ENCODE results near the gene DCDC2B. TPM values are rescaled to one million over a fixed set of nuclear protein-coding genes. Genes with fewer than 3 reads are reported as not detected.

DCDC2B gene
- total and polyA plus RNA-seq, 2 of the 13 experiments (the other 11 are each of a cell fraction or from before 2014, with no cell fraction given): not detected

DNA sequence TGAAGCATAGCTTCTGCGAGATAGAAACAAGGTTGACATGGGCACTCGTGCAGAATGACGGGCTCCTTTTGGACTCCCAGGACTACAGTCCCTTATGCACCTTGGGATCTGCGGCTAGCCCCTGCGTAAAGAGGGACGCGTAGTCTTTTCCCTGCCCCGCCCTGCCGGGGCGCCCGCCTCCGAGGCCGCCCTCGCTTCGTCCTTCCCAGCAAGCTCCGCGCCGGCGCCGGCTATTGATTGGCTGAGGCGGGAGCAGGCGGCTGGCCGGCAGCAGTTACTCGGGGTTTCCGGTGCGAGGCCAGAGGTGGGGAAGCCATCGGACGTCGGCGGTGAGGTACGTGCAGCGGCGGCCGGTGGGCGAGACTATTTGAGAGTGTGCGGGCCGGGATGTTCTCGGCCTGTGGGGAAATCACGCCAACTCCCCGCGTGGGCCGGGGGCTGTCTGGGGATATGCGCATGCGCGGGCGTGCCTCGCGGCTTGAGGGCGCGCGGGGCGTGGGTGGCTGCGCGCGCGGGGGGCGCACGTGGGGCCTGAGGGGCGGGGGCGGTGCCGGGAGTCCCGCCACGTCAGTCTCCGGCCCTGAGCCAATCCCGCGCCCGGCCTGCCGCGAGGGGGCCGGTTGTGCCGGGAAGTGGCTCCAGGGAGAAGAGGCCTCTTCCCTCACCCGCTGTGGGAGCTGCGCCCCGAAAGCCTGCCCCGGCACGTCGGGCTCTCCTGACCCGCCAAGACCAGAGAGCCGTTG is 29.3 kb upstream of the DCDC2B start, which contains the start of gene TXLNA (continued):
- TF ChIP-seq, protein P1, sequence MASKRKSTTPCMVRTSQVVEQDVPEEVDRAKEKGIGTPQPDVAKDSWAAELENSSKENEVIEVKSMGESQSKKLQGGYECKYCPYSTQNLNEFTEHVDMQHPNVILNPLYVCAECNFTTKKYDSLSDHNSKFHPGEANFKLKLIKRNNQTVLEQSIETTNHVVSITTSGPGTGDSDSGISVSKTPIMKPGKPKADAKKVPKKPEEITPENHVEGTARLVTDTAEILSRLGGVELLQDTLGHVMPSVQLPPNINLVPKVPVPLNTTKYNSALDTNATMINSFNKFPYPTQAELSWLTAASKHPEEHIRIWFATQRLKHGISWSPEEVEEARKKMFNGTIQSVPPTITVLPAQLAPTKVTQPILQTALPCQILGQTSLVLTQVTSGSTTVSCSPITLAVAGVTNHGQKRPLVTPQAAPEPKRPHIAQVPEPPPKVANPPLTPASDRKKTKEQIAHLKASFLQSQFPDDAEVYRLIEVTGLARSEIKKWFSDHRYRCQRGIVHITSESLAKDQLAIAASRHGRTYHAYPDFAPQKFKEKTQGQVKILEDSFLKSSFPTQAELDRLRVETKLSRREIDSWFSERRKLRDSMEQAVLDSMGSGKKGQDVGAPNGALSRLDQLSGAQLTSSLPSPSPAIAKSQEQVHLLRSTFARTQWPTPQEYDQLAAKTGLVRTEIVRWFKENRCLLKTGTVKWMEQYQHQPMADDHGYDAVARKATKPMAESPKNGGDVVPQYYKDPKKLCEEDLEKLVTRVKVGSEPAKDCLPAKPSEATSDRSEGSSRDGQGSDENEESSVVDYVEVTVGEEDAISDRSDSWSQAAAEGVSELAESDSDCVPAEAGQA (IDR thresholded peaks at IDR 0.05; ENCODE audit: low read depth): peak; percentile 62; the same call in 1 of the 2 replicates
- TF ChIP-seq, protein P1 (CRISPR knock-in tag; IDR thresholded peaks at IDR 0.05; ENCODE audit: borderline replicate concordance): peak; percentile 59
- TF ChIP-seq SIN3A (IDR thresholded peaks at IDR 0.05; ENCODE audit: borderline replicate concordance, low read depth, low read length) (peak; percentile 59; the same call in 1 of the 2 replicates), ZNF761 (CRISPR knock-in tag; conservative IDR thresholded peaks at IDR 0.05) (no peak), AKAP8 (CRISPR knock-in tag; IDR thresholded peaks at IDR 0.05) (peak; percentile 79), AGO2 (optimal IDR thresholded peaks at IDR 0.05; ENCODE audit: low read depth, low read length) (peak; percentile 70), TP53 (CRISPR knock-in tag; conservative IDR thresholded peaks at IDR 0.05) (no peak; the same call in 1 of the 2 replicates), ZNF652 (CRISPR knock-in tag; IDR thresholded peaks at IDR 0.05; ENCODE audit: borderline replicate concordance, low read depth) (no peak), ZNF224 (CRISPR knock-in tag; IDR thresholded peaks at IDR 0.05) (no peak), ZNF775 (CRISPR knock-in tag; IDR thresholded peaks at IDR 0.05; ENCODE audit: borderline replicate concordance) (no peak; the same call in 1 of the 2 replicates), FOXM1 (CRISPR knock-in tag; IDR thresholded peaks at IDR 0.05) (no peak), ZNF256 (CRISPR knock-in tag; conservative IDR thresholded peaks at IDR 0.05) (no peak)
- TF ChIP-seq, protein P2, sequence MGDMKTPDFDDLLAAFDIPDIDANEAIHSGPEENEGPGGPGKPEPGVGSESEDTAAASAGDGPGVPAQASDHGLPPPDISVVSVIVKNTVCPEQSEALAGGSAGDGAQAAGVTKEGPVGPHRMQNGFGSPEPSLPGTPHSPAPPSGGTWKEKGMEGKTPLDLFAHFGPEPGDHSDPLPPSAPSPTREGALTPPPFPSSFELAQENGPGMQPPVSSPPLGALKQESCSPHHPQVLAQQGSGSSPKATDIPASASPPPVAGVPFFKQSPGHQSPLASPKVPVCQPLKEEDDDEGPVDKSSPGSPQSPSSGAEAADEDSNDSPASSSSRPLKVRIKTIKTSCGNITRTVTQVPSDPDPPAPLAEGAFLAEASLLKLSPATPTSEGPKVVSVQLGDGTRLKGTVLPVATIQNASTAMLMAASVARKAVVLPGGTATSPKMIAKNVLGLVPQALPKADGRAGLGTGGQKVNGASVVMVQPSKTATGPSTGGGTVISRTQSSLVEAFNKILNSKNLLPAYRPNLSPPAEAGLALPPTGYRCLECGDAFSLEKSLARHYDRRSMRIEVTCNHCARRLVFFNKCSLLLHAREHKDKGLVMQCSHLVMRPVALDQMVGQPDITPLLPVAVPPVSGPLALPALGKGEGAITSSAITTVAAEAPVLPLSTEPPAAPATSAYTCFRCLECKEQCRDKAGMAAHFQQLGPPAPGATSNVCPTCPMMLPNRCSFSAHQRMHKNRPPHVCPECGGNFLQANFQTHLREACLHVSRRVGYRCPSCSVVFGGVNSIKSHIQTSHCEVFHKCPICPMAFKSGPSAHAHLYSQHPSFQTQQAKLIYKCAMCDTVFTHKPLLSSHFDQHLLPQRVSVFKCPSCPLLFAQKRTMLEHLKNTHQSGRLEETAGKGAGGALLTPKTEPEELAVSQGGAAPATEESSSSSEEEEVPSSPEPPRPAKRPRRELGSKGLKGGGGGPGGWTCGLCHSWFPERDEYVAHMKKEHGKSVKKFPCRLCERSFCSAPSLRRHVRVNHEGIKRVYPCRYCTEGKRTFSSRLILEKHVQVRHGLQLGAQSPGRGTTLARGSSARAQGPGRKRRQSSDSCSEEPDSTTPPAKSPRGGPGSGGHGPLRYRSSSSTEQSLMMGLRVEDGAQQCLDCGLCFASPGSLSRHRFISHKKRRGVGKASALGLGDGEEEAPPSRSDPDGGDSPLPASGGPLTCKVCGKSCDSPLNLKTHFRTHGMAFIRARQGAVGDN (CRISPR knock-in tag; IDR thresholded peaks at IDR 0.05): peak; percentile 99
- TF ChIP-seq, protein P3, sequence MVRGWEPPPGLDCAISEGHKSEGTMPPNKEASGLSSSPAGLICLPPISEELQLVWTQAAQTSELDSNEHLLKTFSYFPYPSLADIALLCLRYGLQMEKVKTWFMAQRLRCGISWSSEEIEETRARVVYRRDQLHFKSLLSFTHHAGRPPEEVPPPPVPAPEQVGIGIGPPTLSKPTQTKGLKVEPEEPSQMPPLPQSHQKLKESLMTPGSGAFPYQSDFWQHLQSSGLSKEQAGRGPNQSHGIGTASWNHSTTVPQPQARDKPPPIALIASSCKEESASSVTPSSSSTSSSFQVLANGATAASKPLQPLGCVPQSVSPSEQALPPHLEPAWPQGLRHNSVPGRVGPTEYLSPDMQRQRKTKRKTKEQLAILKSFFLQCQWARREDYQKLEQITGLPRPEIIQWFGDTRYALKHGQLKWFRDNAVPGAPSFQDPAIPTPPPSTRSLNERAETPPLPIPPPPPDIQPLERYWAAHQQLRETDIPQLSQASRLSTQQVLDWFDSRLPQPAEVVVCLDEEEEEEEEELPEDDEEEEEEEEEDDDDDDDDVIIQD (CRISPR knock-in tag; IDR thresholded peaks at IDR 0.05; ENCODE audit: low read depth): peak; percentile 33; the same call in 1 of the 2 replicates
- TF ChIP-seq, protein P4, sequence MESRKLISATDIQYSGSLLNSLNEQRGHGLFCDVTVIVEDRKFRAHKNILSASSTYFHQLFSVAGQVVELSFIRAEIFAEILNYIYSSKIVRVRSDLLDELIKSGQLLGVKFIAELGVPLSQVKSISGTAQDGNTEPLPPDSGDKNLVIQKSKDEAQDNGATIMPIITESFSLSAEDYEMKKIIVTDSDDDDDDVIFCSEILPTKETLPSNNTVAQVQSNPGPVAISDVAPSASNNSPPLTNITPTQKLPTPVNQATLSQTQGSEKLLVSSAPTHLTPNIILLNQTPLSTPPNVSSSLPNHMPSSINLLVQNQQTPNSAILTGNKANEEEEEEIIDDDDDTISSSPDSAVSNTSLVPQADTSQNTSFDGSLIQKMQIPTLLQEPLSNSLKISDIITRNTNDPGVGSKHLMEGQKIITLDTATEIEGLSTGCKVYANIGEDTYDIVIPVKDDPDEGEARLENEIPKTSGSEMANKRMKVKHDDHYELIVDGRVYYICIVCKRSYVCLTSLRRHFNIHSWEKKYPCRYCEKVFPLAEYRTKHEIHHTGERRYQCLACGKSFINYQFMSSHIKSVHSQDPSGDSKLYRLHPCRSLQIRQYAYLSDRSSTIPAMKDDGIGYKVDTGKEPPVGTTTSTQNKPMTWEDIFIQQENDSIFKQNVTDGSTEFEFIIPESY (CRISPR knock-in tag; IDR thresholded peaks at IDR 0.05): 0 out of 2 replicates have a peak, but pooled peaks have one; percentile 8
